HepG2 (cell line): ENCODE data around the gene TTLL12. TPM values are rescaled to one million over a fixed set of nuclear protein-coding genes. Genes with fewer than 3 reads are reported as not detected.

ENCODE experiments used
- AHDC1 ChIP-seq: sonication (generic); formaldehyde crosslinking; IDR thresholded peaks from 2 replicates; pipeline ENCODE4 v1.5.1; 2020; ENCODE audit warnings: mild to moderate bottlenecking, missing genetic modification reagents, borderline replicate concordance
- CBX2 ChIP-seq, 2 experiments: fragments of 200-600 bp in 1 of 2; sonication (generic); formaldehyde crosslinking in 1 of 2; IDR thresholded peaks; 2 replicates each; pipeline versions ENCODE4 v1.7.0 to v1.8.1; 2018 to 2022; ENCODE audit warnings: low read depth in 2 of 2, low read length in 1 of 2, mild to moderate bottlenecking in 1 of 2, missing genetic modification reagents in 1 of 2
- CREBL2 ChIP-seq: sonication (generic); formaldehyde crosslinking; IDR thresholded peaks from 2 replicates; pipeline ENCODE4 v1.8.1; 2023; ENCODE audit warnings: missing genetic modification reagents, mild to moderate bottlenecking, borderline replicate concordance
- ELF3 ChIP-seq: IDR thresholded peaks from 2 replicates; pipeline ENCODE4 v1.6.1; 2016; ENCODE audit warnings: missing genetic modification reagents, missing compliant biosample characterization
- HNRNPL ChIP-seq: fragments of 200-400 bp; formaldehyde crosslinking; IDR thresholded peaks from 2 replicates; pipeline ENCODE4 v1.6.1; 2017; ENCODE audit warnings: mild to moderate bottlenecking, low read depth, low read length
- ZFP36 ChIP-seq: fragments of 150-350 bp; IDR thresholded peaks from 2 replicates; pipeline ENCODE4 v1.6.1; 2018; ENCODE audit warnings: borderline replicate concordance, low read length, low read depth; ENCODE audit not compliant: partially characterized antibody
- ZHX2 ChIP-seq, 2 experiments: sonication (generic) in 1 of 2; formaldehyde crosslinking in 1 of 2; IDR thresholded peaks; 2 replicates each; pipeline versions ENCODE4 v1.6.1 to v1.9.0; 2014 to 2022; ENCODE audit warnings: antibody characterized with exemption in 1 of 2, borderline replicate concordance in 1 of 2, inconsistent platforms in 1 of 2, low read depth in 1 of 2, missing genetic modification reagents in 1 of 2
- ZNF281 ChIP-seq: sonication (generic); formaldehyde crosslinking; IDR thresholded peaks from 2 replicates; pipeline ENCODE4 v1.4.0; 2020; ENCODE audit warnings: missing genetic modification reagents, borderline replicate concordance
- ZNF660 ChIP-seq: sonication (generic); formaldehyde crosslinking; IDR thresholded peaks from 2 replicates; pipeline ENCODE4 v1.5.1; 2020; ENCODE audit warnings: mild to moderate bottlenecking, low read depth, missing genetic modification reagents, borderline replicate concordance
- ZNF75D ChIP-seq: sonication (generic); formaldehyde crosslinking; IDR thresholded peaks from 2 replicates; pipeline ENCODE4 v1.8.1; 2023; ENCODE audit warnings: missing genetic modification reagents, mild to moderate bottlenecking, borderline replicate concordance
- ZNF761 ChIP-seq: sonication (generic); formaldehyde crosslinking; conservative IDR thresholded peaks from 2 replicates; pipeline ENCODE4 v1.4.0; 2020; ENCODE audit warnings: mild to moderate bottlenecking, missing genetic modification reagents
- polyA plus RNA-seq, 8 experiments: library from polyadenylated mRNA; depleted of rRNA in 3 of 8; stranded (reverse) in 7 of 8; unstranded in 1 of 8; fragments of >200 nt; fragmentation: Illumina TruSeq in 4 of 8; extraction: Trizol in 4 of 8; gene quantifications; 2 replicates each; pipeline versions ENCODE4 v1.2.1 to v1.2.3, GENCODE V29; 2011 to 2016; ENCODE audit warnings: low read depth in 4 of 8, missing spikeins in 1 of 8, mixed read lengths in 1 of 8; ENCODE audit not compliant: insufficient read depth in 1 of 8
- total RNA-seq, 5 experiments: library from RNA; depleted of rRNA; stranded (reverse); fragments of >200 nt; fragmentation: Illumina TruSeq; extraction: Trizol; gene quantifications; 2 replicates each; pipeline ENCODE4 v1.2.3, GENCODE V29; 2016; ENCODE audit warnings: low read depth in 1 of 5

TTLL12 gene
- total and polyA plus RNA-seq, 2 of the 13 experiments (the other 11 are each of a cell fraction or from before 2014, with no cell fraction given), result 11.9 to 38.1 TPM

- TF ChIP-seq ZNF281, result peak; percentile 13; the same call in 1 of the 2 replicates
- TF ChIP-seq HNRNPL, result 0 out of 2 replicates have a peak, but pooled peaks have one; percentile 39
- peak; percentile 64; the same call in 1 of the 2 replicates for TF ChIP-seq ZHX2 (IDR thresholded peaks at IDR 0.05; ENCODE audit: low read depth)
- 0 out of 2 replicates have a peak, but pooled peaks have one; percentile 48 for TF ChIP-seq ZHX2 (CRISPR knock-in tag; IDR thresholded peaks at IDR 0.05; ENCODE audit: borderline replicate concordance)
- TF ChIP-seq ZFP36, result no peak
- TF ChIP-seq ZNF761, result 0 out of 2 replicates have a peak, but pooled peaks have one; percentile 54
- TF ChIP-seq ZNF75D (CRISPR knock-in tag), result no peak
- TF ChIP-seq CREBL2 (CRISPR knock-in tag), result no peak
- TF ChIP-seq CBX2 (IDR thresholded peaks at IDR 0.05; ENCODE audit: low read depth, low read length), result no peak
- no peak for TF ChIP-seq CBX2 (CRISPR knock-in tag; IDR thresholded peaks at IDR 0.05; ENCODE audit: low read depth)
- TF ChIP-seq ZNF660 (CRISPR knock-in tag), result 0 out of 2 replicates have a peak, but pooled peaks have one; percentile 29
- TF ChIP-seq ELF3 (CRISPR knock-in tag), result peak; percentile 47; the same call in 1 of the 2 replicates
- TF ChIP-seq AHDC1 (CRISPR knock-in tag), result no peak
Measured at GRCh38 chr22:43142880-43143562, 43.9 kb downstream of the TTLL12 start, which contains the start of gene MCAT (continued).
